Measurements from ENCODE around the gene ZNF652. TPM values are rescaled to one million over a fixed set of nuclear protein-coding genes. Genes with fewer than 3 reads are reported as not detected.

ZNF652 gene
- polyA plus RNA-seq, 1 donor from 2014 or later: 26.7 TPM

DNA sequence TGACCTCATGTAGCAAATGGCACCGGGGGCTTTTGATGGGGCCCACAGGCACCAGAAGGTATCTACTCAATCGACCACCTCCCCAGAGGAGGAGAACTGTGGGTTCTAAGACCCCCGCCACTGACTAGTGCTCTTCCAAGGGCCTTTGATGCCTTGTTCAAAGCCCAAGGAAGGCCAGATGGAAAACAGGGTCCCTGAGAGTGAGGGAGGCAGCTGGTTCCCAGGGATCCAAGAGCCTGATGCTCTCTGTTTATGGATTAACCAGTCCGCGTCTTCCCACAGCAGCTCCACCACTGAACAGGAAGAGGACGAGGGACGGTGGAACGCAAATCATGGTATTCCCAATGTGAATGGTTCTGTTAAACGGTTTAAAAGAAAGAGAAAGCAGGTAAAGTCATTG lies 45.0 kb upstream of the ZNF652 start:
- H3K4me3 ChIP-seq (ENCODE audit: low read length): no peak overlapping the region
- H3F3A ChIP-seq (ENCODE audit: insufficient read depth, low read length, poor library complexity, severe bottlenecking): no peaks in the 10 kb centered on the region
- H3K4me2 ChIP-seq (ENCODE audit: low read length): no peak overlapping the region
- no peak overlapping the region for H3K27ac ChIP-seq (ENCODE audit: low read length)
- H3K9me2 ChIP-seq (ENCODE audit: insufficient read depth, low read length): no peaks in the 10 kb centered on the region
- peaks cover 9% of the 10 kb centered on the region for H3K36me3 ChIP-seq (ENCODE audit: insufficient read depth, low read length)
- H3K27me3 ChIP-seq (ENCODE audit: insufficient read depth, low read depth, low read length): no peaks in the 10 kb centered on the region
- no peaks in the 10 kb centered on the region for H3K9me3 ChIP-seq (ENCODE audit: low read length)
- H3K79me2 ChIP-seq (replicated peaks; ENCODE audit: insufficient read depth, low read length): no peaks in the 10 kb centered on the region
- no peak overlapping the region for H3K9ac ChIP-seq (ENCODE audit: low read length)
- H2AFZ ChIP-seq (ENCODE audit: low read depth, low read length): no peak overlapping the region
- no peaks in the 10 kb centered on the region for H4K20me1 ChIP-seq (ENCODE audit: insufficient read depth)
- TF ChIP-seq MXI1 (conservative IDR thresholded peaks at IDR 0.05; ENCODE audit: poor library complexity, severe bottlenecking): no peak
- no peak for TF ChIP-seq POLR2AphosphoS5 (IDR thresholded peaks at IDR 0.05)
- TF ChIP-seq EZH2 (IDR thresholded peaks at IDR 0.05; ENCODE audit: borderline replicate concordance, insufficient read depth, low read length, poor library complexity, severe bottlenecking): no peak
- TF ChIP-seq RAD21 (conservative IDR thresholded peaks at IDR 0.05): no peak
- TF ChIP-seq SMC3 (conservative IDR thresholded peaks at IDR 0.05; ENCODE audit: poor library complexity): no peak
- TF ChIP-seq TAF1 (IDR thresholded peaks at IDR 0.05; ENCODE audit: low read depth): no peak
- no peak for TF ChIP-seq EP300 (conservative IDR thresholded peaks at IDR 0.05; ENCODE audit: poor library complexity, severe bottlenecking)
- TF ChIP-seq, protein P1, sequence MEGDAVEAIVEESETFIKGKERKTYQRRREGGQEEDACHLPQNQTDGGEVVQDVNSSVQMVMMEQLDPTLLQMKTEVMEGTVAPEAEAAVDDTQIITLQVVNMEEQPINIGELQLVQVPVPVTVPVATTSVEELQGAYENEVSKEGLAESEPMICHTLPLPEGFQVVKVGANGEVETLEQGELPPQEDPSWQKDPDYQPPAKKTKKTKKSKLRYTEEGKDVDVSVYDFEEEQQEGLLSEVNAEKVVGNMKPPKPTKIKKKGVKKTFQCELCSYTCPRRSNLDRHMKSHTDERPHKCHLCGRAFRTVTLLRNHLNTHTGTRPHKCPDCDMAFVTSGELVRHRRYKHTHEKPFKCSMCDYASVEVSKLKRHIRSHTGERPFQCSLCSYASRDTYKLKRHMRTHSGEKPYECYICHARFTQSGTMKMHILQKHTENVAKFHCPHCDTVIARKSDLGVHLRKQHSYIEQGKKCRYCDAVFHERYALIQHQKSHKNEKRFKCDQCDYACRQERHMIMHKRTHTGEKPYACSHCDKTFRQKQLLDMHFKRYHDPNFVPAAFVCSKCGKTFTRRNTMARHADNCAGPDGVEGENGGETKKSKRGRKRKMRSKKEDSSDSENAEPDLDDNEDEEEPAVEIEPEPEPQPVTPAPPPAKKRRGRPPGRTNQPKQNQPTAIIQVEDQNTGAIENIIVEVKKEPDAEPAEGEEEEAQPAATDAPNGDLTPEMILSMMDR (IDR thresholded peaks at IDR 0.05; ENCODE audit: poor library complexity, severe bottlenecking): no peak
- TF ChIP-seq, protein P2, sequence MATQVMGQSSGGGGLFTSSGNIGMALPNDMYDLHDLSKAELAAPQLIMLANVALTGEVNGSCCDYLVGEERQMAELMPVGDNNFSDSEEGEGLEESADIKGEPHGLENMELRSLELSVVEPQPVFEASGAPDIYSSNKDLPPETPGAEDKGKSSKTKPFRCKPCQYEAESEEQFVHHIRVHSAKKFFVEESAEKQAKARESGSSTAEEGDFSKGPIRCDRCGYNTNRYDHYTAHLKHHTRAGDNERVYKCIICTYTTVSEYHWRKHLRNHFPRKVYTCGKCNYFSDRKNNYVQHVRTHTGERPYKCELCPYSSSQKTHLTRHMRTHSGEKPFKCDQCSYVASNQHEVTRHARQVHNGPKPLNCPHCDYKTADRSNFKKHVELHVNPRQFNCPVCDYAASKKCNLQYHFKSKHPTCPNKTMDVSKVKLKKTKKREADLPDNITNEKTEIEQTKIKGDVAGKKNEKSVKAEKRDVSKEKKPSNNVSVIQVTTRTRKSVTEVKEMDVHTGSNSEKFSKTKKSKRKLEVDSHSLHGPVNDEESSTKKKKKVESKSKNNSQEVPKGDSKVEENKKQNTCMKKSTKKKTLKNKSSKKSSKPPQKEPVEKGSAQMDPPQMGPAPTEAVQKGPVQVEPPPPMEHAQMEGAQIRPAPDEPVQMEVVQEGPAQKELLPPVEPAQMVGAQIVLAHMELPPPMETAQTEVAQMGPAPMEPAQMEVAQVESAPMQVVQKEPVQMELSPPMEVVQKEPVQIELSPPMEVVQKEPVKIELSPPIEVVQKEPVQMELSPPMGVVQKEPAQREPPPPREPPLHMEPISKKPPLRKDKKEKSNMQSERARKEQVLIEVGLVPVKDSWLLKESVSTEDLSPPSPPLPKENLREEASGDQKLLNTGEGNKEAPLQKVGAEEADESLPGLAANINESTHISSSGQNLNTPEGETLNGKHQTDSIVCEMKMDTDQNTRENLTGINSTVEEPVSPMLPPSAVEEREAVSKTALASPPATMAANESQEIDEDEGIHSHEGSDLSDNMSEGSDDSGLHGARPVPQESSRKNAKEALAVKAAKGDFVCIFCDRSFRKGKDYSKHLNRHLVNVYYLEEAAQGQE (IDR thresholded peaks at IDR 0.05; ENCODE audit: borderline replicate concordance): no peak

DNA sequence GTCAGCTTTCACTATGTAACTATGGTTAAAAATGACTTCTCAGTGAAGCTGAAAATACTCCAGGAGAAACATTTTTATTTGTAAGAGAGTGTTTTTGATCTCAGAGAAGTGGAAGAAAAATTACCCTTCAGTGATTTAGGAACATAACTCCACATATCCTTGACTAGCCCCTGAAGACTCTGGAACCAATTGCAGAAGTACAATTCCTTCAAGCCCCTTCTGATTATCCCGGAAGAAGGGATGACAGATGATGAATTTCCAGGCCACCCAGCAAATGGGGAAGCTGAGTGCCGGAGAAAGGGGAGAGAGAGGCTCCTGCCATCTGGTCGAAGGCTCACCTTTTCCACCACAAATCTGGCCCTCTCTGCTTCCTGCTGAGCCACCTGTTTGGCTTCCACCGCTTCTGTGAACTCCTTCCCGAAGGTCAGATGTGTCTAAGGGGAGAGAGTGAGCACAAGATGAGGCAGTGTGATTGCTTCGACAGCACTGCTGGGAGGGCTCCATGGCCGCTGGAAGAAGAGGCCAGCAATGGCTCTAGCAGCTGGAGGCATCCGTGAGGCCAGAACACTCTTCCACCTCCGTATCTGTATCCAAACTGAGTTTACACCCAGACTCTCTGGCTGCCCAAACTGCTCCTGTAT lies 44.5 kb upstream of the ZNF652 start:
- Histone ChIP-seq H3K79me2 (replicated peaks; ENCODE audit: insufficient read depth, low read length) (no peaks in the 10 kb centered on the region), H3K9me3 (ENCODE audit: low read length) (no peaks in the 10 kb centered on the region), H4K20me1 (ENCODE audit: insufficient read depth) (no peaks in the 10 kb centered on the region), H3K4me3 (ENCODE audit: low read length) (no peak overlapping the region), H3K27ac (ENCODE audit: low read length) (no peak overlapping the region), H3F3A (ENCODE audit: insufficient read depth, low read length, poor library complexity, severe bottlenecking) (no peaks in the 10 kb centered on the region), H2AFZ (ENCODE audit: low read depth, low read length) (no peak overlapping the region), H3K9ac (ENCODE audit: low read length) (no peak overlapping the region), H3K36me3 (ENCODE audit: insufficient read depth, low read length) (peaks cover 9% of the 10 kb centered on the region), H3K9me2 (ENCODE audit: insufficient read depth, low read length) (no peaks in the 10 kb centered on the region), H3K27me3 (ENCODE audit: insufficient read depth, low read depth, low read length) (no peaks in the 10 kb centered on the region), H3K4me2 (ENCODE audit: low read length) (no peak overlapping the region)
- TF ChIP-seq EP300 (conservative IDR thresholded peaks at IDR 0.05; ENCODE audit: poor library complexity, severe bottlenecking) (no peak), TAF1 (IDR thresholded peaks at IDR 0.05; ENCODE audit: low read depth) (no peak), POLR2AphosphoS5 (IDR thresholded peaks at IDR 0.05) (no peak), MXI1 (conservative IDR thresholded peaks at IDR 0.05; ENCODE audit: poor library complexity, severe bottlenecking) (no peak), EZH2 (IDR thresholded peaks at IDR 0.05; ENCODE audit: borderline replicate concordance, insufficient read depth, low read length, poor library complexity, severe bottlenecking) (no peak), RAD21 (conservative IDR thresholded peaks at IDR 0.05) (no peak), SMC3 (conservative IDR thresholded peaks at IDR 0.05; ENCODE audit: poor library complexity) (no peak)
- TF ChIP-seq, protein P1 (IDR thresholded peaks at IDR 0.05; ENCODE audit: poor library complexity, severe bottlenecking): no peak
- TF ChIP-seq, protein P2 (IDR thresholded peaks at IDR 0.05; ENCODE audit: borderline replicate concordance): no peak

Measured in neural cell (in vitro differentiated cells).